Tibial nerve (tissue), 3 donors: ENCODE data around the gene SPRR2F.

ENCODE experiments used
- CTCF ChIP-seq, 5 experiments: fragments of 200-600 bp in 3 of 5; fragments of 450-650 bp in 2 of 5; sonication (generic) in 3 of 5; IDR thresholded peaks; one replicate each; pipeline ENCODE4 v1.5.1; 2016 to 2019; ENCODE audit warnings: antibody characterized with exemption in 5 of 5, mild to moderate bottlenecking in 3 of 5, moderate library complexity in 2 of 5
- POLR2A ChIP-seq, 2 donors: fragments of 450-650 bp; IDR thresholded peaks; one replicate each; pipeline ENCODE4 v1.6.1; 2017; ENCODE audit warnings: antibody characterized with exemption in 2 of 2, mild to moderate bottlenecking in 2 of 2, moderate library complexity in 2 of 2

- TF ChIP-seq CTCF (IDR thresholded peaks at IDR 0.05) (no peak), POLR2A (IDR thresholded peaks at IDR 0.05) (no peak)
Measured at GRCh38 chr1:153155541-153155940, 42.2 kb upstream of the SPRR2F start.
